Large intestine (tissue), 12 donors: ENCODE results near the gene PCDHB2. TPM values are rescaled to one million over a fixed set of nuclear protein-coding genes. Genes with fewer than 3 reads are reported as not detected.
"Not testable (repeated sequence)": the region's sequence is repeated elsewhere in the genome, so short reads cannot be mapped to it uniquely, and the experiment has no call there.

Experiments used
- DNase-seq, 2 donors: peaks; one replicate each; pipeline versions ENCODE4 v3.0.0 to v3.0.0-alpha.2; 2013
- H3K27ac ChIP-seq: one replicate; pipeline ENCODE4 v1.5.1; 2013; ENCODE audit warnings: low read length
- H3K27me3 ChIP-seq: 2 replicates; pipeline ENCODE4 v1.6.1; 2013; ENCODE audit warnings: low read length; ENCODE audit not compliant: control insufficient read depth, insufficient read depth
- H3K36me3 ChIP-seq: 2 replicates; pipeline ENCODE4 v1.6.1; 2013; ENCODE audit warnings: low read length; ENCODE audit not compliant: control insufficient read depth, insufficient read depth
- H3K4me1 ChIP-seq: one replicate; pipeline ENCODE4 v1.6.1; 2013; ENCODE audit warnings: low read length; ENCODE audit not compliant: control insufficient read depth, insufficient read depth
- H3K4me3 ChIP-seq: one replicate; pipeline ENCODE4 v1.5.1; 2013; ENCODE audit warnings: low read length
- H3K9me3 ChIP-seq: one replicate; pipeline ENCODE4 v1.6.1; 2013; ENCODE audit warnings: mild to moderate bottlenecking, low read depth, low read length, moderate library complexity; ENCODE audit not compliant: control insufficient read depth
- WGBS: methylation state at CpG from one replicate; pipeline ENCODE4 v1.1.5; 2013; ENCODE audit warnings: low lambda C conversion rate; ENCODE audit not compliant: insufficient coverage; 5-methylcytosine and 5-hydroxymethylcytosine counted together
- long read RNA-seq, 11 donors: transcript quantifications; one replicate each; lab custom pipeline, GENCODE V29; 2026
- polyA plus RNA-seq: library from polyadenylated mRNA; unstranded; fragments of 120-200 nt; gene quantifications from one replicate; pipeline ENCODE4 v1.2.1, GENCODE V29; 2013

The PCDHB2 gene
- polyA plus RNA-seq: 1.7 TPM
- long read RNA-seq, donor 1, full-length matches to known transcripts: 5 of 5 reads
- long read RNA-seq, donor 1, partial matches to known transcripts: 0 of 5 reads
- long read RNA-seq, donor 1, other reads (novel, unspliced or antisense): 0 of 5 reads
- long read RNA-seq, donor 2, full-length matches to known transcripts: 4 of 4 reads
- long read RNA-seq, donor 2, partial matches to known transcripts: 0 of 4 reads
- long read RNA-seq, donor 2, other reads (novel, unspliced or antisense): 0 of 4 reads
- long read RNA-seq, donor 3, full-length matches to known transcripts: 2 of 2 reads
- long read RNA-seq, donor 3, partial matches to known transcripts: 0 of 2 reads
- long read RNA-seq, donor 3, other reads (novel, unspliced or antisense): 0 of 2 reads
- long read RNA-seq, donor 4, full-length matches to known transcripts: 1 of 1 reads
- long read RNA-seq, donor 4, partial matches to known transcripts: 0 of 1 reads
- long read RNA-seq, donor 4, other reads (novel, unspliced or antisense): 0 of 1 reads
- long read RNA-seq, donor 5, full-length matches to known transcripts: 2 of 2 reads
- long read RNA-seq, donor 5, partial matches to known transcripts: 0 of 2 reads
- long read RNA-seq, donor 5, other reads (novel, unspliced or antisense): 0 of 2 reads
- long read RNA-seq, donor 6, full-length matches to known transcripts: 3 of 3 reads
- long read RNA-seq, donor 6, partial matches to known transcripts: 0 of 3 reads
- long read RNA-seq, donor 6, other reads (novel, unspliced or antisense): 0 of 3 reads
- long read RNA-seq, donor 7, full-length matches to known transcripts: 5 of 5 reads
- long read RNA-seq, donor 7, partial matches to known transcripts: 0 of 5 reads
- long read RNA-seq, donor 7, other reads (novel, unspliced or antisense): 0 of 5 reads
- long read RNA-seq, donor 8, full-length matches to known transcripts: 4 of 4 reads
- long read RNA-seq, donor 8, partial matches to known transcripts: 0 of 4 reads
- long read RNA-seq, donor 8, other reads (novel, unspliced or antisense): 0 of 4 reads
- long read RNA-seq, donor 9, full-length matches to known transcripts: 4 of 4 reads
- long read RNA-seq, donor 9, partial matches to known transcripts: 0 of 4 reads
- long read RNA-seq, donor 9, other reads (novel, unspliced or antisense): 0 of 4 reads
- long read RNA-seq, donor 10, full-length matches to known transcripts: 7 of 7 reads
- long read RNA-seq, donor 10, partial matches to known transcripts: 0 of 7 reads
- long read RNA-seq, donor 10, other reads (novel, unspliced or antisense): 0 of 7 reads
- long read RNA-seq, donor 11, full-length matches to known transcripts: 1 of 1 reads
- long read RNA-seq, donor 11, partial matches to known transcripts: 0 of 1 reads
- long read RNA-seq, donor 11, other reads (novel, unspliced or antisense): 0 of 1 reads

- Histone ChIP-seq H3K36me3 (no peaks in the 10 kb centered on the region), H3K4me3 (peak within 1 kb of the TSS; percentile 26), H3K27ac (no peak within 1 kb of the TSS), H3K27me3 (peaks cover 10% of the 10 kb centered on the region), H3K4me1 (no peaks in the 10 kb centered on the region), H3K9me3 (peaks cover 15% of the 10 kb centered on the region)
- no peak for DNase-seq
- no CpG with 5 or more reads among the region's 29 CpGs for WGBS
Measured at GRCh38 chr5:141094481-141095262, at the start of gene PCDHB2. Gene PCDHB2 (plus strand): TSS chr5:141094615. CDS start chr5:141094791, 176 bp downstream.

- Histone ChIP-seq H3K36me3 (no peaks in the 10 kb centered on the region), H3K9me3 (peaks cover 4% of the 10 kb centered on the region), H3K27ac (no peak within 1 kb of the TSS), H3K4me1 (no peaks in the 10 kb centered on the region), H3K4me3 (no peak within 1 kb of the TSS), H3K27me3 (peaks cover 6% of the 10 kb centered on the region)
- DNase-seq: no peak
- WGBS: no CpG with 5 or more reads among the region's 20 CpGs
Measured at GRCh38 chr5:141050622-141051520, 43.5 kb upstream of the PCDHB2 start, which contains the start of gene PCDHB1. Gene PCDHB1 (plus strand): TSS chr5:141051374. CDS start chr5:141051471, 97 bp downstream.

GRCh38 chr5:141051521-141051866 is 42.9 kb upstream of the PCDHB2 start:
- Histone ChIP-seq H3K27ac (no peak overlapping the region), H3K4me3 (no peak overlapping the region), H3K9me3 (peaks cover 4% of the 10 kb centered on the region), H3K27me3 (peaks cover 6% of the 10 kb centered on the region), H3K4me1 (no peaks in the 10 kb centered on the region), H3K36me3 (no peaks in the 10 kb centered on the region)
- DNase-seq: no peak
- no CpG with 5 or more reads among the region's 19 CpGs for WGBS

GRCh38 chr5:141077826-141078225 is 16.6 kb upstream of the PCDHB2 start:
- H3K27ac ChIP-seq: no peak overlapping the region
- no peaks in the 10 kb centered on the region for H3K27me3 ChIP-seq

DNA sequence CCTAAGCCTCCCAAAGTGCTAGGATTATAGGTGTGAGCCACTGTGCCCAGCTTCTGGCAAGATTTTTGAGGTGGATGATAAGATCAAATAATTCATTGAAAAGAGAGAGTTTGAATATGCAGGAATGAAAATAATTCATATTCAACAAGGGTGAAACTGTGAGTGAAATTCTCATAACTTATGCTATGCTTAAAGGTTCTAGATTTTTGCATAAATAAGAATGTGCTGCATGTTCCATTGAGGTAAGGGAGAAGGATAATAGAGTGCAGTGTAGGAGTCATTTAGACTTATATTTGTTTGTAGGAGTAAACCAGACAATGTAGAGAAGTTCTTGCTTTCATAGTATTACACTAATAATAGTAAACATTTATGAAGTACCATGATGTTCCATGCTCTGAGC is 12.2 kb upstream of the PCDHB2 start:
- H3K27ac ChIP-seq: no peak overlapping the region

More at GRCh38 chr5:141077826-141078225, 16.6 kb upstream of the PCDHB2 start:
- no peak for DNase-seq
- H3K36me3 ChIP-seq: no peaks in the 10 kb centered on the region
- WGBS: 49% methylated on average over 5 of the region's 17 CpGs
- H3K9me3 ChIP-seq: peaks cover 4% of the 10 kb centered on the region
- no peaks in the 10 kb centered on the region for H3K4me1 ChIP-seq
- no peak overlapping the region for H3K4me3 ChIP-seq

DNA sequence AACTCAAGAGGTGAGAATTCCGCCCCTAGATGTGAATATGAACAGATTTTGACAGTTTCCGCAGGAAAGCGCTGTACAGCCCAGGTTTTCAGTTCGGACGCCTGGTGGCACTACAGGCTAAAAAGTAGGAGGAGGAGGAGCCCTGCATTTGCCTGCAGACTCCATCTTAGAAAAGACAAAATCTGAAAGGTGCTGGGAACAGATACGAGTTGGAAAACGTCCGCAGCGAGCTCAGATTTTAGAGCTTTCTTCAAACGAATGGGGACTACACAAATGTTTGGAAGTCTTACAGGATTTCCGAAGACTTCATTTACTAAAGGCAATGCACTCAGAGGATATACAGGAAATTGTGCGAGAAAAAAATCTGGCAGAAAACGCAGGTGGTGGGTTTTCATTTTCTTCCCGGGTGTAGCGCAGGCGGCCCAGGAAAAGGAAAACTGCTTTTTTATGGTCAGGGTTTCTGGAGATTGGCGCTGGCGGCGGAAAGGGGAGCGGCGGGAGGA is 9.9 kb upstream of the PCDHB2 start:
- H3K36me3 ChIP-seq: no peaks in the 10 kb centered on the region
- no peak overlapping the region for H3K27ac ChIP-seq
- H3K4me3 ChIP-seq: no peak overlapping the region
- DNase-seq: peak in 1 of 2 donors; percentile 14
- no peaks in the 10 kb centered on the region for H3K27me3 ChIP-seq
- WGBS: 11% methylated on average over 7 of the region's 21 CpGs
- H3K4me1 ChIP-seq: no peaks in the 10 kb centered on the region
- no peaks in the 10 kb centered on the region for H3K9me3 ChIP-seq

More for the DNA sequence above, 12.2 kb upstream of the PCDHB2 start:
- Histone ChIP-seq H3K4me3 (no peak overlapping the region), H3K27me3 (no peaks in the 10 kb centered on the region), H3K9me3 (peaks cover 4% of the 10 kb centered on the region), H3K36me3 (no peaks in the 10 kb centered on the region), H3K4me1 (no peaks in the 10 kb centered on the region)
- DNase-seq: no peak

DNA sequence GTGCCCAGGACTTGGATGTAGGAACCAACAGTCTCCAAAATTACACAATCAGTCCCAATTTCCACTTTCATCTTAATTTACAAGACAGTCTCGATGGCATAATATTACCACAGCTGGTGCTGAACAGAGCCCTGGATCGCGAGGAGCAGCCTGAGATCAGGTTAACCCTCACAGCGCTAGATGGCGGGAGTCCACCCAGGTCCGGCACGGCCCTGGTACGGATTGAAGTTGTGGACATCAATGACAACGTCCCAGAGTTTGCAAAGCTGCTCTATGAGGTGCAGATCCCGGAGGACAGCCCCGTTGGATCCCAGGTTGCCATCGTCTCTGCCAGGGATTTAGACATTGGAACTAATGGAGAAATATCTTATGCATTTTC is 837 bp downstream of the PCDHB2 start:
- DNase-seq: no peak
- no peaks in the 10 kb centered on the region for H3K36me3 ChIP-seq
- H3K27me3 ChIP-seq: peaks cover 10% of the 10 kb centered on the region
- peak overlapping the region; percentile 1 for H3K4me3 ChIP-seq
- WGBS: no CpG with 5 or more reads among the region's 12 CpGs
- no peak overlapping the region for H3K27ac ChIP-seq
- H3K9me3 ChIP-seq: peaks cover 11% of the 10 kb centered on the region
- no peaks in the 10 kb centered on the region for H3K4me1 ChIP-seq

DNA sequence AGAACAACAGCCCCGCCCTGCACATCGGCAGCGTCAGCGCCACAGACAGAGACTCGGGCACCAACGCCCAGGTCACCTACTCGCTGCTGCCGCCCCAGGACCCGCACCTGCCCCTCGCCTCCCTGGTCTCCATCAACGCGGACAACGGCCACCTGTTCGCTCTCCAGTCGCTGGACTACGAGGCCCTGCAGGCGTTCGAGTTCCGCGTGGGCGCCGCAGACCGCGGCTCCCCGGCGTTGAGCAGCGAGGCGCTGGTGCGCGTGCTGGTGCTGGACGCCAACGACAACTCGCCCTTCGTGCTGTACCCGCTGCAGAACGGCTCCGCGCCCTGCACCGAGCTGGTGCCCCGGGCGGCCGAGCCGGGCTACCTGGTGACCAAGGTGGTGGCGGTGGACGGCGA is 1.8 kb downstream of the PCDHB2 start:
- not testable (repeated sequence) for H3K27ac ChIP-seq, H3K4me3 ChIP-seq, H3K4me1 ChIP-seq, DNase-seq, H3K9me3 ChIP-seq, H3K36me3 ChIP-seq
- WGBS: no CpG with 5 or more reads among the region's 46 CpGs
- H3K27me3 ChIP-seq: peaks cover 14% of the 10 kb centered on the region

- H3K36me3 ChIP-seq, DNase-seq, H3K9me3 ChIP-seq, H3K4me3 ChIP-seq, H3K4me1 ChIP-seq, H3K27ac ChIP-seq: not testable (repeated sequence)
- peaks cover 17% of the 10 kb centered on the region for H3K27me3 ChIP-seq
- WGBS: no CpG with 5 or more reads among the region's 38 CpGs
Measured at GRCh38 chr5:141096586-141096985, 2.2 kb downstream of the PCDHB2 start.
